ENCODE measurements around the gene SIRPG. TPM values are rescaled to one million over a fixed set of nuclear protein-coding genes. Genes with fewer than 3 reads are reported as not detected.

Gene SIRPG
- total and polyA plus RNA-seq, 2 of the 8 experiments (the other 6 are each of a cell fraction or from before 2014, with no cell fraction given) = 0.08 TPM; not detected in 1

DNA sequence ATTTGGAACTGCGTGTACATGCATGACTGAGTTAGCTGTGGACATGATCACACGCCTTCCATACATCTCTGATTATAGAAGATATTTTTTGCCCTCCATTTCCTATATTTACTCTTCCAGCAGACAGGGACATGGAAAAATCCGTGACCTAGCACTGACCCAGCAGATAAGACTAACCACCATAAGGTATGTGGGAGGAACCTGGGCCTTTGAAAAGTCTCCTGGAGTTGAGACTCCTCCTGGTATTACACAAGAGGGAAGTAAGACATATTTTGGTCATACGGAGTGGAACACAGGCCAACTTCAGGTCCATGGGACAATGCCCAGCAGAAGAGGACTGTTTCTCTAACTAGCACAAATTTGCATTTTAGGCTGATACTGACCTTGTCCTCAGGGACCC is 24.0 kb downstream of the SIRPG start (continued):
- TF ChIP-seq, protein P1, sequence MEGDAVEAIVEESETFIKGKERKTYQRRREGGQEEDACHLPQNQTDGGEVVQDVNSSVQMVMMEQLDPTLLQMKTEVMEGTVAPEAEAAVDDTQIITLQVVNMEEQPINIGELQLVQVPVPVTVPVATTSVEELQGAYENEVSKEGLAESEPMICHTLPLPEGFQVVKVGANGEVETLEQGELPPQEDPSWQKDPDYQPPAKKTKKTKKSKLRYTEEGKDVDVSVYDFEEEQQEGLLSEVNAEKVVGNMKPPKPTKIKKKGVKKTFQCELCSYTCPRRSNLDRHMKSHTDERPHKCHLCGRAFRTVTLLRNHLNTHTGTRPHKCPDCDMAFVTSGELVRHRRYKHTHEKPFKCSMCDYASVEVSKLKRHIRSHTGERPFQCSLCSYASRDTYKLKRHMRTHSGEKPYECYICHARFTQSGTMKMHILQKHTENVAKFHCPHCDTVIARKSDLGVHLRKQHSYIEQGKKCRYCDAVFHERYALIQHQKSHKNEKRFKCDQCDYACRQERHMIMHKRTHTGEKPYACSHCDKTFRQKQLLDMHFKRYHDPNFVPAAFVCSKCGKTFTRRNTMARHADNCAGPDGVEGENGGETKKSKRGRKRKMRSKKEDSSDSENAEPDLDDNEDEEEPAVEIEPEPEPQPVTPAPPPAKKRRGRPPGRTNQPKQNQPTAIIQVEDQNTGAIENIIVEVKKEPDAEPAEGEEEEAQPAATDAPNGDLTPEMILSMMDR (IDR thresholded peaks at IDR 0.05; ENCODE audit: control extremely low read depth in 1 of 3, insufficient read depth in 1 of 3, low read depth in 1 of 3, low read length in 3 of 3) = no peak
- TF ChIP-seq RXRA (IDR thresholded peaks at IDR 0.05; ENCODE audit: insufficient read depth, low read depth, low read length) = no peak
- no peak for TF ChIP-seq TBP (IDR thresholded peaks at IDR 0.05; ENCODE audit: low read depth, low read length)
- TF ChIP-seq KDM4A (IDR thresholded peaks at IDR 0.05; ENCODE audit: low read depth, low read length, severe bottlenecking) = no peak
